Medulla oblongata (tissue), 1 donor: ENCODE data around the gene CASP9.

Experiments used
- DNase-seq: peaks from one replicate; pipeline ENCODE4 v3.0.0-alpha.2; 2015; ENCODE audit errors: extremely low spot score

Gene CASP9

GRCh38 chr1:15524021-15524282, at the start of gene CASP9:
CASP9 (minus strand) TSS chr1:15524215; CDS start chr1:15524200, 15 bp downstream.
- no peak for DNase-seq

- peak; percentile 40 for DNase-seq
Measured at GRCh38 chr1:15573477-15573876, 49.5 kb upstream of the CASP9 start.

GRCh38 chr1:15571266-15571665, 47.3 kb upstream of the CASP9 start:
- DNase-seq, result no peak

- DNase-seq, result no peak
Measured at GRCh38 chr1:15570861-15571260, 46.8 kb upstream of the CASP9 start.

- DNase-seq, result no peak
Measured at GRCh38 chr1:15568387-15569073, 44.5 kb upstream of the CASP9 start.

GRCh38 chr1:15559189-15559810, 35.3 kb upstream of the CASP9 start:
- DNase-seq, result no peak

GRCh38 chr1:15558516-15558915, 34.5 kb upstream of the CASP9 start:
- no peak for DNase-seq

GRCh38 chr1:15557594-15557993, 33.6 kb upstream of the CASP9 start:
- DNase-seq, result no peak

GRCh38 chr1:15557008-15557407, 33.0 kb upstream of the CASP9 start:
- no peak for DNase-seq

GRCh38 chr1:15550573-15550972, 26.6 kb upstream of the CASP9 start:
- DNase-seq, result no peak

GRCh38 chr1:15546641-15547040, 22.6 kb upstream of the CASP9 start:
- peak; percentile 67 for DNase-seq

GRCh38 chr1:15543589-15544568, 19.9 kb upstream of the CASP9 start:
- DNase-seq, result no peak

- no peak for DNase-seq
Measured at GRCh38 chr1:15543251-15543588, 19.2 kb upstream of the CASP9 start.

- DNase-seq, result no peak
Measured at GRCh38 chr1:15542388-15543250, 18.6 kb upstream of the CASP9 start.

GRCh38 chr1:15541231-15541792, 17.3 kb upstream of the CASP9 start:
- DNase-seq, result no peak

GRCh38 chr1:15540186-15540585, 16.2 kb upstream of the CASP9 start:
- no peak for DNase-seq

GRCh38 chr1:15538771-15539170, 14.8 kb upstream of the CASP9 start:
- no peak for DNase-seq

GRCh38 chr1:15531682-15532081, 7.7 kb upstream of the CASP9 start:
- no peak for DNase-seq

- DNase-seq, result no peak
Measured at GRCh38 chr1:15531003-15531402, 7.0 kb upstream of the CASP9 start.

- DNase-seq, result peak; percentile 99
Measured at GRCh38 chr1:15526490-15527339, 2.7 kb upstream of the CASP9 start, which contains the start of gene DNAJC16. DNAJC16 (plus strand) TSS chr1:15526848; CDS start chr1:15529106, 2,258 bp downstream.
